Stimulated activated naive CD4-positive, alpha-beta T cell treated with Interleukin-2 at 50 U/mL for 16 hours (primary cell): ENCODE data around the gene LOXL1.
"Not testable (repeated sequence)": the region's sequence is repeated elsewhere in the genome, so short reads cannot be mapped to it uniquely, and the experiment has no call there.

Experiments
- DNase-seq: peaks from one replicate; lab custom pipeline; 2025; lab: John Stamatoyannopoulos, UW

The LOXL1 gene

DNA sequence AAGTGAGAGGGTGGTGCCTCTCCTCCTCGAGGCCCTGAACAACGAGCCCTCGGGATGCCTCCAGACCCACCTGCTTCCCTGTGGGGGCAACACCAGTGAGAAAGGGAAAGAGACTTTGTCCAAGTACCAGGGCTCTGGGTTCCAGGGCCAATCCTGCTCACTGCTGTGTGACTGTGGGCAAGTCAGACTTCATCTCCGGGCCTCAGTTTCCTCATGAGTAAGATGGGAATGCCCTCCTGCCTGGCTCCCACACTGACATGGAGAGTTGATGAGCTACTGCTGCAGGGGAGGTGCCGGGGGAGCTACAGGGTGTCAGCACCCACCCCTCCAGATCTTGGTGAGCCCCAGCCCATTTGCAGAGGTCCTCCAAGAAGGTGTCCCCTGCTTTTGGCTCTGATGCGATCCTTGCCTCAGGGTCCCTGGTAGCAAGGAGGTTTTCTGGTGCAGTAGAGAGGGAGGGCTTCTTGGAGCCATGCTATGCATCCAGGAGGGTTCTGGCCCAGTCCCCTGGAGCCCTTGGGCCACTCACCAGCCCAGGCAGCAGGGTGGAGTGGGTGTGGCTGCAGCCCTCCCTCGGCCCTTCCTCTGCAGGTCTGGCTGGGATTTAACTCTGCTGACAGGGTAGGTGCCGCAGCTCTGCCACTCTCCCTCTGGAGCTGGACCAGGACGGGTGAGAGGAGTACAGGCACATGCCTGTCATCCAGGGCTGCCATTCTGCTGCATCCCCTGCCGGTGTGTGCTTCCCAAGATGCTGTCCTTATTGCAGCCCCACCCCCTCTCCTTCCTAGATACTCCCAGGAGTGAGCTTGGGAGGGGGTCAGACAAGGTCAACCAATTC lies 26.9 kb downstream of the LOXL1 start:
- DNase-seq: no peak

DNA sequence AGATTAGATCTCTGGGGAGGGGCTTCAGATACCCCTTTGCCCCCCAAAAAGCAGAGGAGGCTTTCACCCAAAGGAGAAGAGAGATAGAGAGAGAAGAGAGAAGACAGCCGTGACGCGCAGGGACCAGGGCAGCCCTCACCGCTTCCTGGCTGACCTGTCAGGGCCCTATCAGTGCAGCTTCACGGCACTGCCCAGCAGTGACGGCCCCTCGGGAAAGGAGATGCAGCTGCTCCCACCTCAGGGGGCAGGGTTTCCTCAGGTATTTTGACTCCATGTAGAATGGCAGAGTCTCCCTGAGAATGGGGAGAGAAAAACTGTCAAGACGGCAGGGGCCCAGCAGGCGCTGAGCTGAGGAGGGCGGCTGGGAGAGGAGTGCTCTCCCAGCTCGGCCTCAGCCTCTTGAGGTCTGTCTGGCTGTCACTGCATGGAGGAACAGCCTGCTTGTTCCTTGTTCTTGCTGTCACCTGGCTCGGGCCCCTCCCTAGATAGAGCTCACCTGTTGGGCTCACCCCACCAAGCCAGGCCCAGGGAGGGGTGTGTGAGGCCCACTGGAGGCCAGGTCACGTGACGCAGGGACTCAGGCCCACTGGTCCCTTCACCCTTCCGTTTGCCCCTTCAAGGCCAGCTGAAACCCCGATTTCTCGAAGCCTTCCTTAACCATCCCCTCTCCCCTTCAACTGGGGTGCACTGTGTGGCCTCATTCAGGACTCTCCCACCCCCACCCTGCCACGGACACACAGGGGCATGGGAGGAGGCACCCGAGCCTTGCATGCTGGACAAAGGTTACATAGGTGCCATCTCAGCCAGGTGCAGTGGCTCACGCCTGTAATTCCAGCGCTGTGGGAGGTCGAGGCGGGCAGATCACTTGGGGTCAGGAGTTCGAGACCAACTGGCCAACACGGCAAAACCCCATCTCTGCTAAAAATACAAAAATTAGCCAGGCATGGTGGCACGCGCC lies 28.2 kb downstream of the LOXL1 start:
- no peak for DNase-seq

DNA sequence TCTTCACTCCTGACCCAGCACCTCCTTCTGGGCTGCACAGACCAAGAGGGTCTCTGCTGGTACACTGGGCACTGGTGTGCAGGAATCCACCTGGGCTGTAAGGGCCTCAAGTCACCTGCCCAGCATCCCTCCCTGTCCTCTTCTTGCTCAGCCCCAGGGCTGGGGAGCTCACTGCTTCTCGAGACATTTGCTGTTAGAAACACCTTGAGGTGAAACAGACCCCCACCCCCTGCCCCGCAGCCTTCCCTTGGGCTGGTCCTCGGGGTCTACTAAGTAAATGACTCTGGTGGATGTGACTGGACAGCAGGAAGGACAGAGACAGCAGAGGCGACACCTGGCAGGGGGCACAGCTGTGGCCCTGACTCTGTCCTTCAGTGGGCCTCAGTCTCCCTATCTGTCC lies 29.1 kb downstream of the LOXL1 start:
- no peak for DNase-seq

DNA sequence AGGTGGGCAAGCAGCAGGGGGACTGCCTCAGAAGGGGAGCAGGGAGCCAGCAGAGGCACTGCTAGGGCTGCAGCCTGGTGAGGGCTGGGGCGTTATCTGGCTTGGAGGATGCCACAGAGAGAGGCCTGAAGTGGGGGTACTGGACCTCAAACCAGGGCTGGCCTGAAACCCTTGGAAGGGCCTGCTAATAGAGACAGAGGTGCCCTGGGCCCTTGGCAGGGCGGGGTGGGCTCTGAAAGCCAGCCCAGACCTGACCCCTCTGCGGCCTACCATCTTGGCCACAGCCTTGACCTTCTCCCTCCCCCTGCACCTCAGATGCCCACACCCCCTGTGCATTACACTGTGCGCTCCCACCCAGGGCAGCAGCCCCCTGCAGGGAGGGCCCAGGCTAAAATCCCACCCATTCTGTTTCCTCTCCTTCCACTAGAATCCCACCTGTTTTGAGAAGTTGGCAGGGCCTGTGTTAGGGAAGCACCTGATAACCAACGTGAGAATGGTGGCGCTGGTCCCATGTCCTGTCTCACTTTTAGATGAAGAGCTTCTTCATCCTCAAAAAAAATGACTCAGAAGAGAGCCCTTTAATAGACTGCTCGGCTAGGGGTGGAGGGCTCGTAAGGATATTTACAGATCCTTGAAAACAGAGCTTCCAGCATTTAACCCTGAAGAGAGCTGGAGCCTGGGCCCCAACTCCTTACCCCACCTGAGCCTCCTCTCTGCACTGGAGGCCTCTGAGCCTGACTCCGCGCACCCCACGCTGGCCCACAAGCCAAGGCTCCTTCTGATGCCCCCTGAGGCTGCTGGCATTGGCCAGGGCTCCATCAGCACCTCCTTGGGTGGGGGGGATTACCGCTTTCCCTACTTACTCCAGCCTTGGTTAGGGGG lies 29.8 kb downstream of the LOXL1 start:
- DNase-seq: no peak

DNA sequence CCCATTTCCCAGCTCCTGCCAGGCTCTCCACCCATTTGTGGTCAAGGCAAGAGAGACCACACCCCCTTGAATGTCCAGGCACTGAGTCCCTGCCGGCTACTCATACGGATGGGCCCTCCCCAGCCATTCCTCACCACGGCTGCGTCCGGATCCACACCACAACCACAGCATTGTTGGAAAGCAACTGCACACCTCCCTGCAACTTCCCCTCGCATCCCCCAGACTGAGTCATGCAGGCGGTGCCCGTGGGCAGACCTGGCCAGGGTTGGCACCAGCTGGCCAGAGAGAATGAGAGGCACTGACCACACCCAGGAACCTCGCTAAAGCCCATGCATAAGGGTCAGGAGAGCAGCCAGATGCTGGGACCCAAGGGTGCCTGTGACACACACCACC lies 30.5 kb downstream of the LOXL1 start:
- no peak for DNase-seq

DNA sequence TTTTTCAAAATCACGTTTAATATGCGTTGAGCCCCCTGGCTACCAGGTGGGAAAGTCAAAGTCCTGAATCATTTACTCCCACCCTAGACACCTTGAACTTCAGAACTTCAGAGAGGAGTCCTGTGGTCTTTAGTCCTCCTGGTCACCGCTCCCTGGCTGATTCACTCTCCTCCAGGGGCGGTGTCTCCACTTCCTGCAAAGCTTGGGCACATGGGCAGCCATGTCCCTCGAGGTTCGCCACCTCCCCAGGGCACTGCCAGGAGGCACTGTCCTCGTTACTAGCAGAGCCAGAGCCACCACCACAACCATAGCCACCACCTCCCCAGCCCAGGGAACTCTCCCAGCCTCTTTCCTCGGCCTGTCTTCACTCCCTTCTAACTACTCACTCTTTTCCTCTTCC lies 31.0 kb downstream of the LOXL1 start:
- no peak for DNase-seq

DNA sequence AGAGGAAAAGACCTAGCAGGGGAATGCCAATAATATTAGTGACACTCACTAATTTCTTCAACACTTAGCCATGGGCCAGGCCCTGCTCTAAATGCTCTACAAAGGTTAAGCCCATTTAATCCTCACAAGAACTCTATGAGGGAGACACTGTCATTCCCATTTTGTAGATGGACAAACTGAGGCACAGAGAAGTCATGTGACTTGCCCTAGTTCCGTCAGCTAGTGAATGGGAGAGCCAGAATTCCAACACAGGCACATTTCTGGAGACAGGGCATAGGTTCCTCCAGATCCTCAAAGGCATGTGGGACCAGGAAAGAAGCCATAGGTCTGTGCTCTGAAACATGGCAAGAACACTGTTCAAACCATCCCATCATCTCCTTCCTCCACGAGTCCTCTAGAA lies 31.5 kb downstream of the LOXL1 start:
- no peak for DNase-seq

DNA sequence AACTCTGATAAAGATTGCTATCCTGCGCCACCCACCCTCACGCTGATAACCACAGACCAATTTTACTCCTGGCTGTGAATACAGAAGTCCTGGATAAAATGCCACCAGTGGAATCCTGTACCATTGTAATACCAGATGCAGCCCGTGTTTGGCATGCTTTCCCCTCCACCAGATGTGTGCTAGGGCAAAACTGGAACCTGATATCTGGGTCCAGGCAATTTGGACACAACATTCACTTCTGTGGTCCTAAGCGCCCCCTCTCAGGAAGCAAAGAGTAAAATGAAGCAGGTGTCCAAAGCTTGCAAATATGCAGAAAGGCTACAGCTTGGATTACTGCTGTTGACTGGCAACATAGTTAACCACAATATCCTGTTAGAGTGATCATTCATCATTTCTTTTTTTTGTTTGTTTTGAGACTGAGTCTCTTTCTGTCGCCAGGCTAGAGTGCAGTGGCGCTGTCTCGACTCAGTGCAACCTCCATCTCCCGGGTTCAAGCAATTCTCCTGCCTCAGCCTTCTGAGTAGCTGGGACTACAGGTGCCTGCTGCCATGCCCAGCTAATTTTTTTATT lies 32.8 kb downstream of the LOXL1 start:
- no peak for DNase-seq

DNA sequence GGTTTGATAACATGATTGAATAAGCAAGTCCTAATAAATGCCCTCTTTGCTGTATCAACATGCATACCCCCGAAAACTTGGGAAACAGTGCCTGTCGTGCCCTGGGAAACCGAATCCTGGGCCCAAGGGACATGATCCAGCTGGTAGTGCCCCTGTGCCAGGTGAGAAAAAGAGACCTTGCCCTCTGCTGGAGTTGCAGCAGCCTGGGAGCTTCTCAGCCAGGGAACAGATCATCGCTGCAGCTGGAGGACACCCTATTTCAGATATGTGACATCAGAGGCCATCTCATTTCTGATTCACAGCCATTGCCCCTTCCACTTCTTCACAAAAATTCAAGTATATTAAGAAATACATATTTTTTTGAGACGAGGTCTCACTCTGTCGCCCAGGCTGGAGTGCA lies 33.5 kb downstream of the LOXL1 start:
- DNase-seq: no peak

DNA sequence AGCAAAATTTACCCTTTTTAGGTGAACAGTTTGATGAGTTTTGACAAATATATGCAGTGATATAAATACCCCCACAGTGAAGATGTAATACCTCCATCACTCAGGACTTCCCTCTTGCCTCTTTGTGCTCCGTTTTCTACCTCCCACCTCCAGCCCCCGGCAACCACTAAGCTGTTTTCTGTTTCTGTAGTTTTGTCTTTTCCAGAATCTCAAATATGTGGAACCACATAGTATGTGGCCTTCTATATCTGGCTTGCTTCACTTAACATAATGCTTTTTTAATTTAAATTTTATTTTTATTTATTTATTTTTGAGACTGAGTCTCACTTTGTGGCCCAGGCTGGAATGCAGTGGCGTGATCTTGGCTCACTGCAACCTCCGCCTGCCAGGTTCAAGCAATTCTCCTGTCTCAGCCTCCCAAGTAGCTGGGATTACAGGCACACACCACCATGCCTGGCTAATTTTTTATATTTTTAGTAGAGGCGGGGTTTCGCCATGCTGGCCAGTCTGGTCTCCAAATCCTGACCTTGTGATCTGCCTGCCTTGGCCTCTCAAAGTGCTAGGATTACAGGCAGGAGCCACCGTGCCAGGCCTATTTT lies 34.3 kb downstream of the LOXL1 start:
- DNase-seq: not testable (repeated sequence)

DNA sequence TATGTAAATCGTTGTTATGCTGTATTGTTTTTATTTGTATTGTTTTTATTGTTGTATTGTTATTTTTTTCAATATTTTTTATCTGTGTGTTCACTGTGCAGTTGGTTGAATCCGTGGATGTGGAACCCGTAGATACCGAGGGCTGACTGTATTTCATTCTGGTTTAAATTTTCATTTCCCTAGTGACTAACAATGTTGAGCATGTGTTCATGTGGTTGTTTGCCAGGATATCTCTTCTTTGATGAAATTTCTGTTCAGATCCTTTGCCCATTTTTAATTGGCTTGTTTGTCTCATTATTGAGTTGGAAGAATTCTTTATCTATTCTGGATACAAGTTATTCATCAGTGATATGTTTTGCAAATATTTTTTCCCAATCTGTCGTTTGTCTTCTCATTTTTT lies 36.2 kb downstream of the LOXL1 start:
- no peak for DNase-seq

DNA sequence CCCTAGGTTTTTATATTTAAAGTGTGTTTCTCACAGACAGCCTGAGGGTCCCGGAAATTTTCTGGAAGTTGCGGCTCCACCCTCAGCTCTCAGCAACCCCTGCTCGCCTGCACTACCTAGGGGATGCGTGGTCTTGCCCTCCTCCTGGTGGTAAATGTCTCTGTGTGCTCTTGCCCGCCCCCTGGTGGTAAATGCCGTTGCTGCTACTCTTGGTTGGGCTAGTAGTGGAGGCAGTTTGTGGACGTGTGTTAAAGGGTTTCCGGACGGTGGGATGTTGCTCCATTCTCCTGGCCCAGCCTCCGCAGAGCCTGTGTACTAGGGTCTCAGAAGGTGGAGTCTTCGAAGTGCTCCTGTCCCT lies 38.5 kb downstream of the LOXL1 start:
- DNase-seq: peak; percentile 78

DNA sequence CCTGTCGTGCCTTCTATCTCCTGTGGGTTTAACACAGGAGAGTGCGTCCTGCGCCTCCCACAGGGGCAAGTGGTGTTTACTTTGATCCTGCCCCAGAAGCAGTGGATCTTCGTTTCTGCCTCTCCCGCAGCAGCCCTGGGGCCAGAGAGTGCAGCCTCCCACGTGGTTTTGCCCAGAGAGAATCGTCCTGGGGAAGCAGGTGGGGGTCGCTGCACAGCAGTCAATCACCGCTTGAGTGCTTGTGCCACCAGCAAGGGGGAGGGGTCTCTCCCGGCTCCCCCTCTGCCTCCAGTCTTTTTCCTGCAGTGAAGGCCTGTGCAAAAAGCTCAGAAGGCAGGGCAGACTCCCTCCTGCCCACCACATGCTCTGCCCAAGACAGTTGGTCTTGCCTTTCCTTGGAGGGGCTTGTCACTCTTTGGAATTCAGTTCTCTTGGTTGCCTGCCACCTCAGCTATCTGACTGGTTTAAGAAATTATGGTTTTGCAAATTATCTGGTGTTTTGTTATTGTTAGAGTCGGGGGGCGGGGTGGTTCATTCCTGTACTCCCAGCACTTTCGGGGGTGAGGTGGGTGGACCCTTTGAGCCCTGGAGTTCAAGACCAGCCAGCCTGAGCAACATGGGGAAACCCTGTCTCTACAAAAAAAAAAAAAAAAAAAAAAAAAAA lies 39.0 kb downstream of the LOXL1 start:
- DNase-seq: peak; percentile 65

DNA sequence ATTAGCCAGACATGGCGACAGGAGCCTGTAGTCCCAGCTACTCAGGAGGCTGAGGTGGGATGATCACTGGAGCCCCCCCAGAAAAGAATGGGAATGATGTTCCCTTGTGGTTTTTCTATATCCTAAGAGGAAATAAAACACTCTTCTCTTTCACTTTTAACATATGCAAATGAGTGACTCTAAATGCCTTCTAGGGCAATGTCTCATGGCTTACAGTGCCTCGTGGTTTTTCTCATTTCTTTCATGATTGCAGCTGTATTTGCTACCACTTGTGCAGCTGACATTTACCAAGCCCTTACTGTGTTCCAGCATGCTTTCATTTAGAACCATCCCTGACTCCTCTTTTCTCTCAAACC lies 39.5 kb downstream of the LOXL1 start:
- no peak for DNase-seq

DNA sequence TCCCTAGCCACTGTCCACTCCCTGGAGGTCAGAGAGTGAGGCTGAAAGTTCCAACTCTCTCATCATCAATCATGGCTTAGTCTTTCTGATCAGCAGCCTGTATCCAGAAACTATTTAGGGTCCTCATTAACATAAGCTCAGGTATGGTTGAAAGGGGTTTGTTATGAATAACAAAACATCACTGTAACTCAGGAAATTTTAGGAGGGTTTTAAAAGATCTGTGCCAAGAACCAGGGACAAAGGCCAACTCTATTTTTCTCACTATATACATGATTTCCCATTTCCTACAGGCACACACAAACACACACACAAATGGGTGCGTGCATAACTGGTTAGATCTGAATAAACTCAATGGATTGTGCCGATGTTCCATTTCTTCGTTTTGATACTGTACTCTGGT lies 42.2 kb downstream of the LOXL1 start:
- no peak for DNase-seq

DNA sequence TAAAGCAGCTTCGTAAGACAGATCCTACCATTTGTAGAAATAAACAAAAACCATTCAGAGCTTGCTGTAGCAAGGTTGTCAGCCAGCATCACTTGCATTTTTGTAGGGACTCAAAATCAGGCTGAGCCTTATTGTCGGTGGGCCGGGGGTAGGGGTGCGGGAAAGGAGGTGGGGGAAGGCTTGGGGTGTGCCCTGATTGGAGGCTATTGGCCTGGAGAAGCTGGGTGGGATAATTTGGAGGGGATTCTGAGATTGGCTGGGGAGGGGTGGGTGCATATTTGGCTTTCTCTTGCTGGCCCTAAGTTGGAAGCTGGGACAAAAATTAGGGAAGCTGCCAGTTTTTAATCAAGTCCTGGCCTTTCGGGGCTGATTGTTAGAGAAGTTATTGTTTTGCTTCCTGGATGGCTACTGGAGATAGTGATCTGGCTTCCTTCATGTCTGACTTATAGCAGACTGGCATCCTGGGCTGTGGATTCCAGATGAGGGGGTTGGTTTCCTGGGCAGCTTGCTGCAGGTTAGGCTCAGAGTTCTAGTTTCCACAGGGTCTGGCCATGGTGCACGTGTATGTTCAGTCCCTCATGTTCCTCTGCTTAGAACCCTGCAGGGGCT lies 43.0 kb downstream of the LOXL1 start:
- DNase-seq: no peak

DNA sequence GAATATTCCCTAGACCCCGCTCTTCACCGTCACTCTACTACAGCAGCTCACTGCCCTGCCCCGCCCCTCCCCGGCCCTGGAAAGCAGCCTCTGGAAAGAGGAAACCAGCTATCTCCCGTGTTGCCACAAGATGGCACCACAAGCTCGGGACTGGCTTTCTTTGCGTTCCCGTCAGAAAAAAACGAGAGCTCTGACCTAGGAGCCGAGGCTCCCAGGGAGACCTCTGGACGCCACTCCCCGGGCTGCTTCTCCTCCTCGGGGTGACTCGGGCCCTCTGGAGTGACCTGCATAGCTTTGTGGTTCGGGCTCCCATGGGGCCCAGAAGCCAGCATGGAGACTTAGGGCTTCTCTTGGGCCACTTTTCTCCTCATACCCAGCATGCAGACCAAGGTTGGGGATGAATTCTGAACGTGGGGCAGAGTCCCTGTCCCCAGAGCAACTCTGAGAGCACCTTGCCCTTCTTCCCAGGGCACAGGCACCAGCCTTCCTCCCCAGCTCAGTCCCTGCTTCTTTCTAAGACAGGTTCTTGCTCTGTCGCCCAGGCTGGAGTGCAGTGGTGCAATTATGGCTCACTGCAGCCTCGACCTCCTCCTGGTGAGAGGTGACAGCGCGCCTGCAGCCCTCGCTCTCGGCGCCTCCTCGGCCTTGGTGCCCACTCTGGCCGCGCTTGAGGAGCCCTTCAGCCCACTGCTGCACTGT lies 46.9 kb downstream of the LOXL1 start:
- DNase-seq: peak; percentile 71

DNA sequence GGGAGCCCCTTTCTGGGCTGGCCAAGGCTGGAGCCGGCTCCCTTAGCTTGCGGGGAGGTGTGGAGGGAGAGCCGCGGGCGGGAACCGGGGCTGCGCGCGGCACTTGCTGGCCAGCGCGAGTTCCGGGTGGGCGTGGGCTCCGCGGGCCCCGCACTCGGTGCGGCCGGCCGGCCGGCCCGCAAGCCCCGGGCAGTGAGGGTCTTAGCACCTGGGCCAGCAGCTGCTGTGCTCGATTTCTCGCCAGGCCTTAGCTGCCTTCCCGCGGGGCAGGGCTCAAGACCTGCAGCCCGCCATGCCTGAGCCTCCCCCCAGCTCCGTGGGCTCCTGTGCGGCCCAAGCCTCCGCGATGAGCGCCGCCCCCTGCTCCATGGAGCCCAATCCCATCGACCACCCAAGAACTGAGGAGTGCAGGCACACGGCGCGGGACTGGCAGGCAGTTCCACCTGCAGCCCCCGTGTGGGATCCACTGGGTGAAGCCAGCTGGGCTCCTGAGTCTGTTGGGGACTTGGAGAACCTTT lies 47.5 kb downstream of the LOXL1 start:
- not testable (repeated sequence) for DNase-seq

DNA sequence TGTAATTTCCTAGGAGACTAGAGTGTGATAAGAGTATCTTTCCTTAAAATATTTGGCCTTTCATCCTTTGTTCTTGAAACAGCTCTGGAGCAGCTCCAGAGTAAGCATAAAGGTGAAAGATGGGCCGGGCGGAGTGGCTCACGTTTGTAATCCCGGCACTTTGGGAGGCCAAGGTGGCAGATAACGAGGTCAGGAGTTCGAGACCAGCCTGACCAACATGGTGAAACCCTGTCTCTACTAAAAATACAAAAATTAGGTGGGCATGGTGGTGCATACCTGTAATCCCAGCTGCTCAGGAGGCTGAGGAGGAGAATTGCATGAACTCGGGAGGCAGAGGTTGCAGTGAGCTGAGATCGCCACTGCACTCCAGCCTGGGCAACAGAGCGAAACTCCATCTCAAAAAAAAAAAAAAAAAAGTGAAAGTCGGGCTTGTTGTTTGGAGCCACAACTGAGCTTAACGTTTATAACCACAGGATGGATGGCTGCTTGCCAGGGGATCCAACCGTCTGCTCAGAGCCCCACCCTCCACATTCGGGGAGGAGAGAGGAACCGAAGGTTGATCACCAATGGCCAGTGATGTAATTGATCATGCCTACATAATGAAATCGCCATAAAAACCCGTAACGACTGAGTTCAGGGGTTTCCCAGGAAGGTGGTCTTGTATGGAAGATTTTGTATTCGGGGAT lies 49.3 kb downstream of the LOXL1 start:
- DNase-seq: not testable (repeated sequence)
